GM13976 (cell line): ENCODE measurements around the gene ACP3.

ENCODE experiments used
- DNase-seq: peaks from one replicate; pipeline ENCODE4 v3.0.0; 2012; ENCODE audit warnings: low spot score
- in situ Hi-C: fragments of 300-500 bp; cut with MboI; formaldehyde crosslinking; loops from one replicate; pipeline ENCODE4 v1.12.0; 2022; ENCODE audit warnings: low sequenced_read_pairs, mixed read lengths, inconsistent platforms; ENCODE audit not compliant: unreplicated experiment
- TF ChIP-seq, protein P1 (sequence below): IDR thresholded peaks from 2 replicates; pipeline ENCODE4 v1.5.1; 2012; ENCODE audit warnings: borderline replicate concordance, mild to moderate bottlenecking; ENCODE audit not compliant: insufficient read depth; ENCODE audit errors: extremely low read depth, missing control alignments, control extremely low read depth

ACP3 gene

DNA sequence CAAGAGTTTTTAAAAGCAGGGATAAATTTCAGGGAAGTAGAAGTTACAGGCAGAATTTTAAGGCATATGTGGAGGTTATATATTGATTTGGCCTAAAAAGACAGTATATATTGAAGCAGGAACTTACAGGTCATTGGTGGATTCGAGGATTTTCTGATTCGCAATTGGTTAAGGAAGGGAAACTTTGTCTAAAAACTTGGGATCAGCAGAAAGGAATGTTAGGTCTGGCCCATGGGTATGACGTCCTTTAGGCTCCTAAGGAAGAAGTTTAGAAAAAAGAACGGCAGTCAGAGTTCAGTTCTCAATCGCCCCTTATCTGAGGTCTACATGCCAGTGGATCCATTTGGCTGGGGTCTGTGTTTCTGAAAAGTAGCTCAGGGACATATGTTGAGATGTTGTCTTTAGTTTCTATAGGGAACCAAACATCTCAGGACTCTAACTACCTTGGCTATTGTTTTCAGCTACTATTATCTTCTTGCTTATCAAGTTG, 33.2 kb upstream of the ACP3 start:
- in situ Hi-C loops, result no loop called here
- no peak for DNase-seq
- TF ChIP-seq, protein P1, sequence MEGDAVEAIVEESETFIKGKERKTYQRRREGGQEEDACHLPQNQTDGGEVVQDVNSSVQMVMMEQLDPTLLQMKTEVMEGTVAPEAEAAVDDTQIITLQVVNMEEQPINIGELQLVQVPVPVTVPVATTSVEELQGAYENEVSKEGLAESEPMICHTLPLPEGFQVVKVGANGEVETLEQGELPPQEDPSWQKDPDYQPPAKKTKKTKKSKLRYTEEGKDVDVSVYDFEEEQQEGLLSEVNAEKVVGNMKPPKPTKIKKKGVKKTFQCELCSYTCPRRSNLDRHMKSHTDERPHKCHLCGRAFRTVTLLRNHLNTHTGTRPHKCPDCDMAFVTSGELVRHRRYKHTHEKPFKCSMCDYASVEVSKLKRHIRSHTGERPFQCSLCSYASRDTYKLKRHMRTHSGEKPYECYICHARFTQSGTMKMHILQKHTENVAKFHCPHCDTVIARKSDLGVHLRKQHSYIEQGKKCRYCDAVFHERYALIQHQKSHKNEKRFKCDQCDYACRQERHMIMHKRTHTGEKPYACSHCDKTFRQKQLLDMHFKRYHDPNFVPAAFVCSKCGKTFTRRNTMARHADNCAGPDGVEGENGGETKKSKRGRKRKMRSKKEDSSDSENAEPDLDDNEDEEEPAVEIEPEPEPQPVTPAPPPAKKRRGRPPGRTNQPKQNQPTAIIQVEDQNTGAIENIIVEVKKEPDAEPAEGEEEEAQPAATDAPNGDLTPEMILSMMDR, result no peak

DNA sequence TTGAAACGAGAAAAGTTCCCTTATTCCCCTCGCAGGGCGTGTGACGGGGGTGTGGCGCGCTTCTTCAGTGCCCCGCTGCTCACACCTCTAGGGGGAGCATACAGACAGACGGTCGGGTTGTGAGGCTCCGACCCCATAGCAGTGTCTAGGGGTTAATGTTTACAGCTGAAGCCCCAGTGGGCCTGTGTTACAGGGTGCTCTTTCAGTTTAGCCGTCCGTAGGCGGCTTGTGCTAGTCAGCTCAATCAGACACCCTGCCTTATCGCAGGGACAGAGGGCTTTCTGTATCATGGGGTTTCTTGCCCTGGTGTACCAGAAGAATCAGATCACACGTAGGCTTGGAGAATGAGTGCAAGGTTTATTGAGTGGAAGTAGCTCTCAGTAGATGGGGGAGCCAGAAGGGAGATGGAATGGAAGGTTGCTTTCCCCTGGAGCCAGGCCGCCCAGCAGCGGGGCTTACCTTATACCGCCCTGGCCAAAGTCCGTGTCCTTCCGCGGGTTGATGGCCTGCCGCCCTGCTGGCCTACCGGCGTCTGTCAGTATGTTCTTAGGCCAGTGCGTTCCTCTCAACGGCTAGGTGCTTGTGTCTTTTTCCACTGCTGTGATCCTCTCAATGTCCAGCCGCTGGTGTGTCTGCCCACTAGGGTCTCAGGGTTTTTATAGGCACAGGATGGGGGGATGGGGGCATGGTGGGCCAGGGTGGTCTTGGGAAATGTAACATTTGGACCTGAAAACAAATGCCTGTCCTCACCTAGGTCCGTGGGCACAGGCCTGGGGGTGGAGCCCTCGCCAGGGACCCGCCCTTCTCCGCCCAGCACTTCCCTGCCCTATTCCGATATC, 32.2 kb upstream of the ACP3 start:
- in situ Hi-C loops, result no loop called here
- no peak for DNase-seq
- TF ChIP-seq, protein P1, result no peak

DNA sequence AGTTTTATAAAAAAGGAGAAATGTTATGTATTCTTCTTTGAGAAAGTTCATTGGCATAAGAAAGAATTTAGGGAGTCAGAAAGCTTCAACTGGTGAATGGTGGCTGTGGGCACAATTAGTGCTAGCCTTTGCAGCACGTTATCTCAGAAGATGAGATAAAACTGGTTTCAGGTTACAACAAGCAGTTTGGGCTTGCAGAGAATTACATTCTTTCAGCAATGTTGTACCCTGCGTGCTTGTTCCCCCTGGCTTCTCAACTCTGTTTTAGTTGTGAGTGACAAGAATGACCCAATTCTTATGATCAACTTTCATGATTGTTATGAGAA, 31.6 kb upstream of the ACP3 start:
- TF ChIP-seq, protein P1, result no peak
- no peak for DNase-seq
- in situ Hi-C loops, result no loop called here

DNA sequence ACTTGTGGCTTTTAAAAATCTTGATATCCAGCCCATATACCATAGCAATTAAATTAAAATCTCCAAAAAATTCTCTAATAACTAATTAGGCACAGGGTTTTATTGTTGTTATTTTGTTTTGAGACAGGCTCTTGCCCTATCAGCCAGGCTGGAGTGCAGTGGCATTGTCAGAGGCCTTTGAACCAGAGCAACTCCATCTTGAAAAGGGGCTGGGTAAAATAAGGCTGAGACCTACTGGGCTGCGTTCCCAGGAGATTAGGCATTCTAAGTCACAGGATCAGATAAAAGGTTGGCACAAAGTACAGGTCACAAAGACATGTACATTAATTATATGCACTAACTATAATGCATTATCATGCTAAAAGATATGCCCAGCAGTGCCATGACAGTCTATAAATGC, 31.2 kb upstream of the ACP3 start:
- in situ Hi-C loops, result no loop called here
- no peak for DNase-seq
- TF ChIP-seq, protein P1, result no peak

DNA sequence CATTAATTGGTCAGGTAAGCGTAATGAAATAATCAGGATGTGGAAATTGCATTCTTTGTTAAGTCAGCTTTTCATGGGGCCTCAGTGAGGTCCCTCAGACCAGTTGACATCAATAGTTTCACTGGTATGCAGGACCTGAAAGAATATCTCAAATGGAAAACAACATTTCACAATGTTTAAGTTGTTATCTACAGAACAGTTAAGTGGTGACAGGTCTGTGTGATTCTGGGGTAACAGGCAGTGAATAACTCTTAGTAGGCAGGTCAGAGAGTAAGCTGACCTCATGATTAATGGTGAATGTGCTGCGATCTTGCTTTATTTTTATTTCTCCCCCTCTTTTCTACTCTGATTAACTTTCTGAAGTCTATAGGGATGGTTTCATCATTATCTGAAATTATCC, 28.9 kb upstream of the ACP3 start:
- no peak for DNase-seq
- TF ChIP-seq, protein P1, result no peak
- in situ Hi-C loops, result no loop called here

DNA sequence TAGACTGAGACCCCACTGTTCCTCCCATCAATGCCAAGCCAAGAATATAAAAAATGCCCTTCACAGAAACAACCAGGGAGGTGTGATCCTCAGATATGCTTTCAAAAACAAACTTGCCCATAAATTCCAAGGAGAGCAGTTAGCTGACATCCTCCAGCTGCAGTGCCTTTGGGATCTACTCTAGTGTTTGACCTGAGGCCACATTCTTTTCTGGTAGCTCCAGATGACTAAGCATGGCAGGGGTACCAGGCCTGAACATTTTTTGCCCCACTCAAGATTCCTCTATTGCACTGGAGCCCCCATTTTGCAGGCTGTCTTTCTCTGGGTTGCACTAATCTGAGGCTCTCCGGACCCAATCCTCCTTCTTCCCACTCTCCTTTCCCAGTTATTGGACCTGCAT, 27.9 kb upstream of the ACP3 start:
- in situ Hi-C loops, result no loop called here
- no peak for DNase-seq
- TF ChIP-seq, protein P1, result no peak
